ENCODE data around the gene BCAS4.

The BCAS4 gene

GRCh38 chr20:50810842-50811241 lies 16.0 kb downstream of the BCAS4 start:
- TF ChIP-seq MYC (IDR thresholded peaks at IDR 0.05; ENCODE audit: low read depth, low read length) (no peak), POLR2A (IDR thresholded peaks at IDR 0.05; ENCODE audit: extremely low read depth, insufficient read length) (no peak), MAX (IDR thresholded peaks at IDR 0.05; ENCODE audit: low read depth, low read length) (no peak), CTCF (IDR thresholded peaks at IDR 0.05; ENCODE audit: low read depth, low read length) (no peak)
- no peak overlapping the region for H3K4me3 ChIP-seq (ENCODE audit: low read depth, low read length)
- no peak for DNase-seq (ENCODE audit: low read depth)

- TF ChIP-seq MYC (IDR thresholded peaks at IDR 0.05; ENCODE audit: low read depth, low read length) (no peak), MAX (IDR thresholded peaks at IDR 0.05; ENCODE audit: low read depth, low read length) (no peak), CTCF (IDR thresholded peaks at IDR 0.05; ENCODE audit: low read depth, low read length) (no peak), POLR2A (IDR thresholded peaks at IDR 0.05; ENCODE audit: extremely low read depth, insufficient read length) (no peak)
- no peak for DNase-seq (ENCODE audit: low read depth)
- no peak overlapping the region for H3K4me3 ChIP-seq (ENCODE audit: low read depth, low read length)
Observed at GRCh38 chr20:50813101-50813643, 18.3 kb downstream of the BCAS4 start.

GRCh38 chr20:50813801-50814200 lies 18.9 kb downstream of the BCAS4 start:
- no peak for DNase-seq (ENCODE audit: low read depth)
- TF ChIP-seq MYC (IDR thresholded peaks at IDR 0.05; ENCODE audit: low read depth, low read length) (no peak), CTCF (IDR thresholded peaks at IDR 0.05; ENCODE audit: low read depth, low read length) (no peak), POLR2A (IDR thresholded peaks at IDR 0.05; ENCODE audit: extremely low read depth, insufficient read length) (no peak), MAX (IDR thresholded peaks at IDR 0.05; ENCODE audit: low read depth, low read length) (no peak)
- no peak overlapping the region for H3K4me3 ChIP-seq (ENCODE audit: low read depth, low read length)

GRCh38 chr20:50814438-50815161 lies 19.7 kb downstream of the BCAS4 start:
- TF ChIP-seq POLR2A (IDR thresholded peaks at IDR 0.05; ENCODE audit: extremely low read depth, insufficient read length) (no peak), MYC (IDR thresholded peaks at IDR 0.05; ENCODE audit: low read depth, low read length) (no peak), MAX (IDR thresholded peaks at IDR 0.05; ENCODE audit: low read depth, low read length) (no peak), CTCF (IDR thresholded peaks at IDR 0.05; ENCODE audit: low read depth, low read length) (no peak)
- no peak for DNase-seq (ENCODE audit: low read depth)
- H3K4me3 ChIP-seq (ENCODE audit: low read depth, low read length): no peak overlapping the region

GRCh38 chr20:50815162-50815989 lies 20.5 kb downstream of the BCAS4 start:
- DNase-seq (ENCODE audit: low read depth): peak; percentile 51
- H3K4me3 ChIP-seq (ENCODE audit: low read depth, low read length): no peak overlapping the region
- TF ChIP-seq CTCF (IDR thresholded peaks at IDR 0.05; ENCODE audit: low read depth, low read length) (no peak), POLR2A (IDR thresholded peaks at IDR 0.05; ENCODE audit: extremely low read depth, insufficient read length) (no peak), MAX (IDR thresholded peaks at IDR 0.05; ENCODE audit: low read depth, low read length) (no peak), MYC (IDR thresholded peaks at IDR 0.05; ENCODE audit: low read depth, low read length) (no peak)
